GM18861 (cell line): ENCODE data around the gene ZNF500.

Experiments
- ATAC-seq: cut with Tn5 transposase; IDR thresholded peaks from one replicate; pipeline ENCODE4 v1.9.1; 2021; ENCODE audit not compliant: unreplicated experiment

ZNF500 gene

DNA sequence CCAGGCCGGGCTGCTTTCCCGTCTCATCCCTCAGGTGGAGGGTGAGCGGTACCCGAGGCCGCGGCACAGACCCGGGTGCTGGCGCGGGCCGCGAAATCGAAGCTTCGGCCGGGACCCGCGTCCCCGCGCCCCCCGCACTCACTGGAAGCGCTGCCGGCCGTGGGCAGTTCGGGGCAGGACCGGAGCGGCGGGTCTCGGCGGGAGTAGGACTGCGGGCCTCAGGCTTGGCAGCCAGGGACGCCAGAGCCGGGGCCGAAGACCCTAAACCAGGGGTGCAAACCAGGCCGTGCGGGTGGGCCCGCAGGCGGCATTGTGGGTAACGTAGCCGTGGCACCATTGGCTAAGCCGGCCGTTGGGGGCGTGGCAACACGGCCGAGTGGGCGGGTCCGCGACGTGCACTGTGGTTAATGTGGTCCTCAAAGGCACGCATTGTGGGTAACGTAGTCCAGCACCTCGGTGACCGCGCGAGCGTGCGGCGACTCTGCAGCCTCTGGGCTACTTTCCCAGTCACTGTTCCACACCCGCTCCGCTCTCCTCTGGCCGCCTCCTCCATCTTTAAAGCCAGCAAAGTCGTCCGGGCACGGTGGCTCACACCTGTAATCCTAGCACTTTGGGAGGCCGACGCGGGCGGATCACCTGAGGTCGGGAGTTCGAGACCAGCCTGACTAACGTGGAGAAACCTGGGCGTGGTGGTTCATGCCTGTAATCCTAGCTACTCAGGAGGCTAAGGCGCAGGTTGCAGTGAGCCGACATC, at the start of gene ZNF500:
Gene ZNF500 (minus strand): TSS at position 288 of the 754 bp plus-strand sequence. CDS start 1,184 bp downstream, outside the sequence.
- ATAC-seq = peak; percentile 83

DNA sequence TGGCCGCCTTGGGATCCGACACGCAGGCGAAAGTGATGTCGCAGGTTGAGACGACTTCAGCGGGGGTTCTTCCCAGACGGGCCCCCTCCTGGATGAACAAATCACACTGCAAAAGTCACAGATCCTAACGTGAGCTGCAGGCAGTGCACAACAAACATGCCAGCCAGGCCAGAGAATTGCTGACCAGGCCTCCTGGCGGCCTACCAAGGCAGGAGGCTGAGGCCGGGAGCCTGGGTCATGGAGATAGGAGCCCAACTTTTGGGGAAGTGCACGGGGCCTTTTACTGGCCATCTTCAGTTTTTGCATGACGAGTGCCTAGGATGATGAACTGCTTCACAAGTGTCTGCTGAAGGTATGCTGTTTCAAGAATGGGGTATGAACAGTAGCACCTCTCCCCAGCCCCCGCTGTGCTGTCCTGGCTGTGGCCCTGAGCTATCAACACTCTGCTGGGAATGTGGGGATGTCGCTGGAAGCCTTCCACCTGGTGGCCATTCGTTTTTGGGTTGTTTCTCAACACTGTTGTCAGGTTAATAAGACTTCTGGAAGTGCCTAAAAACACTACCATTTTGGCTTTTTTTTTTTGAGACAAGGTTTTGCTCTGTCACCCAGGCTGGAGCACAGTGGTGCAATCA, 47.7 kb upstream of the ZNF500 start:
- no peak for ATAC-seq

DNA sequence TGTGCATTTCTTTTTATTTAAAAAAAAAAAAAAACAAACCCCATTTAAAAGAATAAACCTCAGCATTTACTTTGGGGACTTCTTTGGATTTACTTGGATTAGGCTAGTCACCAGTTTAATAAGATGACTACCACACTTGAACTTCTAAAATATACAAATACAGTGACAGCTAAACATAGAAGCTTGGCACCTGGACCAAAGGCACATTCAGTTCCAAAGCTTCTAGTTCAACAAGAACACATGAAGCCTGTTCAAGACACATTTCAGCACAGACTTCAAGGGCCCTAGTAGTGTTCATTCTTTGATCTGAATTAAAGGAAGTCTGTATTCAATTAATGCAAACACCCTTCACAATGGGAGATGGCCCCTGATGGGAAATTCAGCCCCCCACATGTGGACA, 47.1 kb upstream of the ZNF500 start:
- no peak for ATAC-seq

GRCh38 chr16:4813251-4814003, 46.5 kb upstream of the ZNF500 start:
- ATAC-seq = no peak

GRCh38 chr16:4811773-4812172, 44.8 kb upstream of the ZNF500 start:
- ATAC-seq = no peak

- no peak for ATAC-seq
Measured at GRCh38 chr16:4811242-4811641, 44.3 kb upstream of the ZNF500 start.

- ATAC-seq = no peak
Measured at GRCh38 chr16:4806280-4806679, 39.3 kb upstream of the ZNF500 start.

- ATAC-seq = no peak
Measured at GRCh38 chr16:4805231-4805630, 38.3 kb upstream of the ZNF500 start.

- ATAC-seq = no peak
Measured at GRCh38 chr16:4803898-4804762, 37.2 kb upstream of the ZNF500 start.

- no peak for ATAC-seq
Measured at GRCh38 chr16:4803401-4803844, 36.5 kb upstream of the ZNF500 start.

GRCh38 chr16:4802659-4803287, 35.8 kb upstream of the ZNF500 start:
- ATAC-seq = peak; percentile 88

GRCh38 chr16:4801962-4802658, 35.1 kb upstream of the ZNF500 start, which contains the start of gene ROGDI:
TSS of gene ROGDI (minus strand) at chr16:4802633. CDS start at chr16:4802571, 62 bp downstream.
- ATAC-seq = peak; percentile 35

DNA sequence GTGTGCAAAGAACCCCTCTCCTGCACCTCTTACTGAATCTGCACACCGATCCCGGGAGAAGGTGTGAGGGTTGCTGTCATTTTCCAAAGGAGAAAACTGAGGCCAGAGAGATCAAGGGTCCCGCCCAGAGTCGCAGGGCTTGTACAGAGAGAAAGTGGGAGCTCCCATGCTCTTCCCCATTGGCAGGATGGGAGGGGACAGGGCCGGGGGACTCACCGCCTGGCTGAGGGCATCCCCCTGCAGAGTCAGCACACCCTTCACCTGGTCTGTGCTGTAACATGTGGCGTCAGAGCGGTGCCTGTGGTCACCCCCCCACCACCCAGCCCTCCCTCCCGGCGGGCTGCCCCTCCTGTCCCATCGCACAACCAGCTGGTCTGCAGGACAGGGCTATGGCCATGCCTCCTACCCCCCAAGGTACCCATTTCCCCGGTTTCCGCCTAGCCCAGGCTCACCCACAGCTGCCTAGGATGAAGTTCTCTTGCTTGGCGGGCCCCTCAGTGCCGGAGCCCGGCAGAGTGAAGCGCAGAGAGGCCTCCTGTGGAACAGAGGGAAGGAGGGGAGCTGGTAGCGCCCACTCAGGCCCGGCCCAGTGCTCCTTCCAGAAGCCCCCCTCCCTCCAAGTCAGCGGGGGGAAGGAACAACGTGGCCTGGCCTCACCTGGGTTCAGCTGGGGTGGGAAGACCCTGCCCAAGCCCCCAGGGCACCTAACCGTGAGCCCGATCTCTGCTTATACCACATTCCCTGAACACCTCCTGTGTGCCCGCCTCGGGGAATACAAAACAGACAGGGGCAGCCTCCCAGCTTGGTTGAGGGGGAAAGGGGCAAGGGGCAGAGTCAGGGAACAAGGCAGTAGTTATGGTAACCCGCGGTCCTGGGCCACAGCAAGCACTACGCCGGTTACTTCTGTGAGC, 34.3 kb upstream of the ZNF500 start:
- no peak for ATAC-seq

GRCh38 chr16:4800290-4801041, 33.5 kb upstream of the ZNF500 start:
- ATAC-seq = no peak

DNA sequence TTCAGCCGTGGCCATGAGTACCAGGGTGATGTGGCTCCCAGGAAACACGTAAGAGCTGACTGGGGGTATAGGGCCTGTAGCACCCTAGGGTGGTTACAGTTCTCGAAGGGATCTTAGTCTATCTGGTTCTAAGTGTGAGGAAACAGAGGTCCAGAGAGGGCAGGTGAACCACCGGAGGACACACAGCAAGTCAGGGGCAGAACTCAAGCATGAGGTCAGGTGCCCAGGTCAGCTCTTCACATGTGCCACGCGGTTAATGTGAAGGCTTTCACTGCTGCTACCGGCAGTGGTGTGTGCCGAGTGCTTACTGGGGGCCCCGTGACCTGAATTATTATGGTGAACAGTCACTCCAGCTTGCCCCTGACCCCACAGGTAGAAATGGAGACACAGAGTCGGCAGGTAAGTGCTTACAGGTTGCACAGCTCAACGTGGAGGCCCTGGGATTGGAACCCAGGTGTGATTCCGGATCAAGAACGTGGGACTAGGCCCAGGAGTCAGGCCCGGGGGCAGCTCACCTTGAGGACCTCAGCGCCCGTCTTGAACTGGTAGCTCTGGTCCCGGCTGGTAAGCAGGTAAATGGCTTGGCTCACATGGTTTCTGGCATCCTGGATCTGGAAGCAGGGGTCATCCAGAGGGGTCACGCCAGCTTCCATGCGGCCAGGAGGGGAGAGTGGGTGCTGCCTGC, 32.4 kb upstream of the ZNF500 start:
- no peak for ATAC-seq

DNA sequence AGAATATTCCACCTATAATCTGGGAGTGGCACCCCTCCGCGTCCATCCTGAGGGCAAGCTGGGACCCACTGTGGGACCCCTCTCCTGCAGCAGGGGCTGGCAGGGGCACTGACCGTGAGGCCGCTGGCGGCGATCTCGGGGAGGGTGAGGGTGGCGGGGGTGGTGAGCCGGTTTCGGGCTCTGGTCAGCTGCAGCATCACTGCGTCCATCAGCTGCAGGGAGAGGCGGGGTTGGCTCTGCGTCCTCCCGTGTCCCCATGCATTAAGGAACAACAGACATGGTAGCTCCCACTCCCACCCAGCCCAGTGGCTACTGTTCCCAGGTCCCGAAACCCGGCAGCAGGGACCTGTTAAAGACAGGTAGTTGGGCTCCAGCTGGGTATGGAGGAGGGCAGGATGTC, 31.5 kb upstream of the ZNF500 start:
- no peak for ATAC-seq

DNA sequence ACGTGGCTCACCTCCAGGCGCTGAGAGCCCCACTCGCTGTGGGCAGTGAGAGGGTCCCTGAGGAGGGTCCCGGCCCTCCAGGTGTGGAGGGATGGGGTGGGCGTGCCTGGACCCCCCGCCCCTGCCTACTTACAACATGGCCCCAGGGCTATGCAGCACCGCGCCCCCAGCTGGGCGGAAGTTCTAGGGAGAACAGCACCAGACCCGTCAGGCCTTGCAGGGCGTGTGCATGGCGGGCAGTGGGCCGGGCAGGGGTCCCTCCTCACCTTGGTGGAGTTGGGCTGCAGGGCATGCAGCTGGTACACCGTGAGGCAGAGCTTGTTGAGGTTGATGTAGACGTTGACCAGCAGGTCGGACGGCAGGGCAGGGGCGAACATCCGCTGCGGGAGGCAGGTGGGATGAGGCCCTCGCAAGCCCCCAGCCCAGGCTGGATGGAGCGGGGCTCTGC, 30.9 kb upstream of the ZNF500 start:
- ATAC-seq = no peak
